D721Med (cell line): ENCODE results near the gene NIPAL3.

ENCODE experiments used
- DNase-seq: peaks from one replicate; pipeline ENCODE4 v3.0.0; 2011; ENCODE audit warnings: low spot score; ENCODE audit not compliant: insufficient read length
- FAIRE-seq: peaks from 2 replicates; lab custom pipeline; 2011; peaks lifted over from hg19 to GRCh38; lab: Jason Lieb, UNC
- CTCF ChIP-seq: IDR thresholded peaks from 2 replicates; pipeline ENCODE4 v1.5.1; 2012; ENCODE audit warnings: mild to moderate bottlenecking, control low read depth; ENCODE audit not compliant: insufficient read depth; ENCODE audit errors: missing control alignments

Gene NIPAL3

GRCh38 chr1:24418898-24419628 is 3.5 kb downstream of the NIPAL3 start:
- no peak for TF ChIP-seq CTCF
- DNase-seq (no peak), FAIRE-seq (no peak)

GRCh38 chr1:24420547-24420946 is 4.9 kb downstream of the NIPAL3 start:
- TF ChIP-seq CTCF, result no peak
- FAIRE-seq (no peak), DNase-seq (no peak)

- no peak for TF ChIP-seq CTCF
- FAIRE-seq, result no peak
- DNase-seq, result no peak
These were observed 5.9 kb downstream of the NIPAL3 start for GRCh38 chr1:24421502-24421901.

GRCh38 chr1:24424207-24424606 is 8.6 kb downstream of the NIPAL3 start:
- FAIRE-seq (no peak), DNase-seq (no peak)
- no peak for TF ChIP-seq CTCF

- DNase-seq (no peak), FAIRE-seq (no peak)
- no peak for TF ChIP-seq CTCF
These were observed 9.4 kb downstream of the NIPAL3 start for GRCh38 chr1:24424990-24425389.

- no peak for TF ChIP-seq CTCF
- no peak for DNase-seq
- no peak for FAIRE-seq
These were observed 9.8 kb downstream of the NIPAL3 start for GRCh38 chr1:24425441-24425840.

GRCh38 chr1:24425922-24426321 is 10.3 kb downstream of the NIPAL3 start:
- DNase-seq (no peak), FAIRE-seq (no peak)
- no peak for TF ChIP-seq CTCF
